Neural crest cell (in vitro differentiated cells): ENCODE results near the gene SNAPC4. TPM values are rescaled to one million over a fixed set of nuclear protein-coding genes. Genes with fewer than 3 reads are reported as not detected.
"Not testable (repeated sequence)": the region's sequence is repeated elsewhere in the genome, so short reads cannot be mapped to it uniquely, and the experiment has no call there.

Source experiments
- DNase-seq: peaks from one replicate; pipeline ENCODE4 v3.0.0; 2021; ENCODE audit warnings: low read depth, mixed read lengths, low spot score
- H3K27ac Mint-ChIP-seq: one replicate; pipeline ENCODE4 v1.8.0; 2021; ENCODE audit warnings: mild to moderate bottlenecking, mixed read lengths; ENCODE audit not compliant: unreplicated experiment
- H3K27me3 Mint-ChIP-seq: 2 replicates; pipeline ENCODE4 v1.8.0; 2021; ENCODE audit warnings: low read depth, mild to moderate bottlenecking, mixed read lengths
- H3K36me3 Mint-ChIP-seq: 2 replicates; pipeline ENCODE4 v1.8.0; 2021; ENCODE audit warnings: low read depth, mild to moderate bottlenecking, mixed read lengths
- H3K4me1 Mint-ChIP-seq: 2 replicates; pipeline ENCODE4 v1.8.0; 2021; ENCODE audit warnings: mixed read lengths
- H3K4me3 Mint-ChIP-seq: one replicate; pipeline ENCODE4 v1.8.0; 2021; ENCODE audit warnings: mild to moderate bottlenecking, mixed read lengths
- H3K9me3 Mint-ChIP-seq: 2 replicates; pipeline ENCODE4 v1.8.0; 2021; ENCODE audit warnings: mixed read lengths
- total RNA-seq: library from RNA; stranded (reverse); gene quantifications from 2 replicates; pipeline ENCODE4 v1.2.1, GENCODE V29; 2021
- TF ChIP-seq, protein P1 (sequence below): fragments of 200-600 bp; sonication (generic); conservative IDR thresholded peaks from 2 replicates; pipeline ENCODE4 v1.5.0; 2021; ENCODE audit warnings: antibody characterized with exemption, mild to moderate bottlenecking

Gene SNAPC4
- total RNA-seq, 1 donor from 2014 or later: 19.0 TPM

DNA sequence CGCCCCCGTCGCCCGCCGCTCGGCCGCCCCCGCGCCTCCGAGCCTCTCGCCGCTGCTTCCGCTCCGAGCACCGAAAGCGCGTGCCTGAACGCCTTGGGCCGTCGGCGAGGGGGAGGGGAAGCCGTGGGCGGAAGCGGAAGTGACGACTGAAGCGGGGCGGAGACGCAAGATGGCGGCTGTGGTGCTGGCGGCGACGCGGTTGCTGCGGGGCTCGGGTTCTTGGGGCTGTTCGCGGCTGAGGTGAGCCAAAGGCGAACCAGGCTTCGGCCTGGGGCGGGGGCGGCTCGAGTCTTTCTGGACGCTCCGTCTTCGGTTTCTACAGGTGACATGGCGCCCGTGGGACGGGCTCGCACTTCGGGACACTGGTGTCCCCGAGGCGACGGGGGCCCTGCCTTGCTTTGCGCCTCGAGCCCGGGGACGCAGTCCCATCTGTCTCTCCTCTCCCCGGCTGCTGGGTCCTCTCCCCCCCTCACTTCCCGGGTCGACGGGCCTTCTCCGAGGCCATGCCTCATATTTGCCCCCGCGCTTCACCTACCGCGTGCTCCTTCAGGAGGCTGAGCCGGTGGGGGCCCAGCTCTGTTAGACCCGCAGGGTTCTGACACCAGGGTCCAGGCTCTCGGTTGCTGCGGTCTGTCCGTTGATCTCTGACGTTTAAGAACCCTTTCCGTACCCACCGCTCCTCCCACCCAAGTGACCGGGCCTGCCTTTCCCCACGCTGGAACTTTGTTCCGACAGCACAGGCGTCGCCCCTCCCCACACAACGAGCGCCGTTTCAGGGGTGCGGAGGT lies 10.7 kb upstream of the SNAPC4 start, which contains the start of the genes ENTR1 and PMPCA:
TSS of gene ENTR1 (minus strand) at position 115 of the 788 bp plus-strand sequence. CDS start 217 bp downstream, outside the sequence.
TSS of gene PMPCA (plus strand) at position 159 of the 788 bp plus-strand sequence. CDS start at position 170, 11 bp downstream.
- H3K27ac Mint-ChIP-seq: peak within 1 kb of the TSS; percentile 84
- H3K4me3 Mint-ChIP-seq: peak within 1 kb of the TSS; percentile 94
- no peaks in the 10 kb centered on the region for H3K9me3 Mint-ChIP-seq
- peaks cover 32% of the 10 kb centered on the region for H3K4me1 Mint-ChIP-seq
- TF ChIP-seq, protein P1, sequence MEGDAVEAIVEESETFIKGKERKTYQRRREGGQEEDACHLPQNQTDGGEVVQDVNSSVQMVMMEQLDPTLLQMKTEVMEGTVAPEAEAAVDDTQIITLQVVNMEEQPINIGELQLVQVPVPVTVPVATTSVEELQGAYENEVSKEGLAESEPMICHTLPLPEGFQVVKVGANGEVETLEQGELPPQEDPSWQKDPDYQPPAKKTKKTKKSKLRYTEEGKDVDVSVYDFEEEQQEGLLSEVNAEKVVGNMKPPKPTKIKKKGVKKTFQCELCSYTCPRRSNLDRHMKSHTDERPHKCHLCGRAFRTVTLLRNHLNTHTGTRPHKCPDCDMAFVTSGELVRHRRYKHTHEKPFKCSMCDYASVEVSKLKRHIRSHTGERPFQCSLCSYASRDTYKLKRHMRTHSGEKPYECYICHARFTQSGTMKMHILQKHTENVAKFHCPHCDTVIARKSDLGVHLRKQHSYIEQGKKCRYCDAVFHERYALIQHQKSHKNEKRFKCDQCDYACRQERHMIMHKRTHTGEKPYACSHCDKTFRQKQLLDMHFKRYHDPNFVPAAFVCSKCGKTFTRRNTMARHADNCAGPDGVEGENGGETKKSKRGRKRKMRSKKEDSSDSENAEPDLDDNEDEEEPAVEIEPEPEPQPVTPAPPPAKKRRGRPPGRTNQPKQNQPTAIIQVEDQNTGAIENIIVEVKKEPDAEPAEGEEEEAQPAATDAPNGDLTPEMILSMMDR: no peak
- no peaks in the 10 kb centered on the region for H3K27me3 Mint-ChIP-seq
- DNase-seq: peak; percentile 89
- H3K36me3 Mint-ChIP-seq: peaks cover 7% of the 10 kb centered on the region

DNA sequence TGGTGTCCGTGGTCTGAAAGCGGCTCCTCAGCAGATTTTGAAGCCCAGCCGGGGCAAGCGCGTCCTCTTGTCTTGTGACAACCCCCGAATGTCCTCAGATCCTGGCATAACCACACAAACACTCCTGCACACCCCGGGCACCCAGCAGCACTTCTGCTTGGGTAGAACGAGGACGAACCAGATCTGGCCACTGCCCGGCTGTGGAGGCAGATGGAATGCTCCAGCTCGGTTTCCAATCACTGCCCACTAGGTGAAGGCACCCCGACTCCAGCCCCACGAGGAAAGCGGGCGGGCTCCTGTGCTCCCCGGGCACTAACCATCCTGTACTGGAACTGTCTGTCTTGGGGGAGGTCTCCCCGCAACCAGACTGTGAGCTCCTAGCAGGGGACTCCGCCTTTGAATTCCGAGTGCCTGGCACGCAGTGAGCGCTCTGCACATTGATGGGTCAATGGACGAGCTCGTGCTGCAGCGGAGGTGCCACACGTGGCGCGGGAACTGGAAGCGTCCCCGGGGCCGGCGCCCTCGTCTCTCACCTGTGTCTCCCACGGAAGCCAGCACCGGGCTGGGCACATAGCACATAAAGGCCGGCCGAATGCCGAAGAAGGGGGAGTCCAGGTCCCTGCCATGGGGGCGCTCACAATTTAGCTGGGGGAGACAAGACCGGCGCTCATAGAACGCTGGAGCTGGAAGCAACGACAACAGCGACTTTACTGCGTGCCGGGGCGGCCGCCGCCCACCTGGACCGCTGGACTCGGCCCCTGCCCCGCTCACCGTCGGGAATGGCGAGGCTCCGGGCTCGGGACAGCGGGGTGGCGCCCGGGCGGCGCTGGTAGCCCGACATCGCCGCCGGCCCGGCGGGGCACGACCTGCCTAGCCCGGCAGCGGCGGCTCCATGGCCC lies 9.8 kb upstream of the SNAPC4 start:
- H3K4me3 Mint-ChIP-seq: peak overlapping the region; percentile 93
- TF ChIP-seq, protein P1: no peak
- no peak for DNase-seq
- no peaks in the 10 kb centered on the region for H3K9me3 Mint-ChIP-seq
- H3K4me1 Mint-ChIP-seq: peaks cover 32% of the 10 kb centered on the region
- peak overlapping the region; percentile 84 for H3K27ac Mint-ChIP-seq
- H3K27me3 Mint-ChIP-seq: no peaks in the 10 kb centered on the region
- peaks cover 7% of the 10 kb centered on the region for H3K36me3 Mint-ChIP-seq

DNA sequence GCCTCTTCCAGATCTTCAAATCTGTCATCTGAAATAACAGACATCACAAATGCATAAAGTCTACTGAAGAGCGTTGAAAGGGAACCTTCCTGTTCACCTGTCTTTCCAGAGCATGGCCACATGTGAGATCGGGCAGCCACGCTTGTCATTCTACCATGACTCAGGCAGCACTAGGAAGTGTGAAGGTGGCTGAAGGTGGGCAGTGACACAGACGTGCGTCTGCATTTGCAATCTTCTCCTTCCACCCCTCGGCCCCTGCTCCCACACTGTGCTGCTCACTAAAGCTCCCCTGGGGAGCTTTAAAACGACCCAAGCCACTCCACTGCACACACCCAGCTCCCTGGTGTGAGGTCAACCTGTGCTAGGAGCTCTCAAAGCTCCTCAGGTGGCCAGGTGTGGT lies 7.9 kb upstream of the SNAPC4 start:
- H3K27me3 Mint-ChIP-seq: no peaks in the 10 kb centered on the region
- no peaks in the 10 kb centered on the region for H3K9me3 Mint-ChIP-seq

DNA sequence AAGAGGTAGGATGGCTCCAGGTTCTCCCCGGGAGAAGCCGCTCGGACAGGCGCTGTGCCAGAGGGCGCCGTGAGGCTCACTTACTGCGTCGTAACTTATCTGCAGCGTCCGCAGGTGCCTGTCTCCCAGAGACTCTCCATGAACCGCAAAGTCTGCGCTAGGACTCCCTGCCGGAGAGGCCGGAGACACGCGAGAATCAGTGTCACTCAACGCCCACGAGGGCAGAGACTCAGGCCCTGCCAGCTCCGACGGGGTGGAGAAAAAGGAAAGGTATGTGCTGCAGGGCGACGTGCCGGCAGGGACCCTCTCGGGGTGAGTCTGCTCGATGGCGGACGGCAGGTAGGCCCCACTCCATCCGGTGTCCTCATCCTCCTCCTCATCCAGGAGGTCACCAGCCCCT lies 7.1 kb upstream of the SNAPC4 start:
- not testable (repeated sequence) for H3K9me3 Mint-ChIP-seq, H3K36me3 Mint-ChIP-seq, DNase-seq, H3K27ac Mint-ChIP-seq, H3K27me3 Mint-ChIP-seq
- Mint-ChIP-seq H3K4me1 (peaks cover 30% of the 10 kb centered on the region), H3K4me3 (peak overlapping the region; percentile 54)

More for the DNA sequence above, 7.9 kb upstream of the SNAPC4 start:
- TF ChIP-seq, protein P1: no peak
- peak overlapping the region; percentile 76 for H3K4me3 Mint-ChIP-seq
- H3K36me3 Mint-ChIP-seq: peaks cover 7% of the 10 kb centered on the region
- no peak for DNase-seq
- H3K27ac Mint-ChIP-seq: no peak overlapping the region
- peaks cover 32% of the 10 kb centered on the region for H3K4me1 Mint-ChIP-seq

DNA sequence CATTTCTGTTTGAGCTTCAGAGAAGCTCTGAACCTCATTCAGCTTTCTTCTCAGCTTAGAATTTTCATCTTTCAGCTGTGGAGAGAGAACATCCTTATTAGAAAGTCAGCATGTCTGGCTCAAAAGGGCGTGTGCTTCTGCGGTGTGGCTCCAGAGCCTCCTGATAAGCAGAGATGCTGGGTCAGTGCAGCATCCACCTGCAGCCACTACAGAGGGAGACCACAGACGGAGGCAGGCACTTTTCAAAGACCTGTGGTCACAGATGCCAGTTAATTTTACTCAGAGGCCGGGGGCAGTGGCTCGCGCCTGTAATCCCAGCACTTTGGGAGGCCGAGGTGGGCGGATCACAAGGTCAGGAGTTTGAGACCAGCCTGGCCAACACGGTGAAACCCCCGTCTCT lies 5.9 kb upstream of the SNAPC4 start:
- H3K4me1 Mint-ChIP-seq: peaks cover 18% of the 10 kb centered on the region
- not testable (repeated sequence) for H3K27me3 Mint-ChIP-seq, H3K36me3 Mint-ChIP-seq

DNA sequence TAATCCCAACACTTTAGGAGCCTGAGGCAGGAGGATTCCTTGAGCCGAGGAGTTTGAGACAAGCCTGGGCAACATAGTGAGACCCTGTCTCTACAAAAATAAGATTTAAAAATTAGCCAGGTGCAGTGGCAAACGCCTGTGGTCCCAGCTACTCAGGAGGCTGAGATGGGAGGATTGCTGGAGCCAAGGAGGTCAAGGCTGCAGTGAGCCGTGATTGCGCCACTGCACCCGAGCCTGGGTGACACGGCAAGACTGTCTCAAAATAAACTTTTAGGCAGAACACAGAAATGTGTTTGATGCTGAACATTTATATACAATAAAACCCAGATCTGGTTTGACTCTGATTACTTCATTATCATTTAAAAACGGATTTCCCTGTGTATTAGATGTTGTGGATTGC lies 5.5 kb upstream of the SNAPC4 start:
- H3K27ac Mint-ChIP-seq: no peak overlapping the region
- H3K4me1 Mint-ChIP-seq: peaks cover 18% of the 10 kb centered on the region
- no peak for DNase-seq
- TF ChIP-seq, protein P1: no peak
- peaks cover 7% of the 10 kb centered on the region for H3K36me3 Mint-ChIP-seq
- peak overlapping the region; percentile 72 for H3K4me3 Mint-ChIP-seq
- H3K27me3 Mint-ChIP-seq: no peaks in the 10 kb centered on the region
- H3K9me3 Mint-ChIP-seq: no peaks in the 10 kb centered on the region

More for the DNA sequence above, 5.9 kb upstream of the SNAPC4 start:
- peak overlapping the region; percentile 72 for H3K4me3 Mint-ChIP-seq
- DNase-seq, H3K9me3 Mint-ChIP-seq, H3K27ac Mint-ChIP-seq: not testable (repeated sequence)
